ENCODE data around the gene SLC6A15. TPM values are rescaled to one million over a fixed set of nuclear protein-coding genes. Genes with fewer than 3 reads are reported as not detected.

SLC6A15 gene
- total and polyA plus RNA-seq, 5 donors from 2014 or later: not detected

DNA sequence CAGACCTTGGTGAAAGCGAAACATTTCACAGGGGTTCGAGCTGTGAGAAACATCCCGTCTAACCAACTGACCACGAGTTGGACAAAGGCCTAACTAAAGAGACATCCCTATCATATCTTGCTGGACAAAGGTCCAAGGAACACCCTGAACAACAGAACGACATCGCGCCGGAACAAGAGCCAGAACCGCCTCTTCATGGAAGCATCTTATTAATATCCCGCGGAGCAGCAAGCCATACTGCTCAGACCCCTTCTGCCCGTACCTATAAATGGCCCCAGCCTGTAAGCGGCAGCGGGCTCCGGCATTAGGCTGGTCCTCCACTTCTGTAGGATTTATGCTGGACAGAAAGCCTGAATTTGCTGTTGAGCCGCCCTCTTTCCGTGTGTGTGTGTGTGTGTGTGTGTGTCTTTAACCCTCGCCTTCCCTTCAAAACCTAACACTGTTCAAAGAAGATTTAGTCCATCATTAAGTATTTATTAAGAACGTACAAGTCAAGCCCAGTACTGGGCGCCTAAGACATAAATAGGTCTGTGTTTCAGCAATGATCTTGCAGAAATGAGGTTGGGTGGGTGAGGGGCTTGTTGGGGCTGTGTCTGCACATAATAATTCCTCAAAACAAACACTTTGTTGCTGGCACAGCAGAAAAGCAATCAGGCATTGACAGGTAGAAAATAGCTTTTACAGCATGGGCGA is 1.9 kb downstream of the SLC6A15 start:
- peaks cover 0 to 11% (median 4%) of the 10 kb centered on the region in 4 donors for H3K4me1 Mint-ChIP-seq
- H3K27me3 ChIP-seq (ENCODE audit: control insufficient read depth, insufficient read depth, low read length): peaks cover 5% of the 10 kb centered on the region
- peaks cover 32% of the 10 kb centered on the region for H3K27me3 Mint-ChIP-seq
- no peaks in the 10 kb centered on the region for H3K36me3 Mint-ChIP-seq
- no peak overlapping the region for H3K27ac Mint-ChIP-seq
- H3K27ac ChIP-seq (ENCODE audit: insufficient read depth, low read length, poor library complexity, severe bottlenecking): no peak overlapping the region
- no peaks in the 10 kb centered on the region for H3K9me3 Mint-ChIP-seq
- DNase-seq: no peak
- H3K4me3 Mint-ChIP-seq: no peak overlapping the region
- H3K9me3 ChIP-seq (ENCODE audit: control insufficient read depth in 2 of 2, low read length in 2 of 2): no peaks in the 10 kb centered on the region
- no peaks in the 10 kb centered on the region for H3K36me3 ChIP-seq (ENCODE audit: control insufficient read depth, insufficient read depth, low read length)
- H3K4me1 ChIP-seq (ENCODE audit: control insufficient read depth, insufficient read depth, low read length, poor library complexity, severe bottlenecking): no peaks in the 10 kb centered on the region
- H3K4me3 ChIP-seq (ENCODE audit: low read depth, low read length): no peak overlapping the region
- ATAC-seq (ENCODE audit: low read depth in 2 of 2): no peak

DNA sequence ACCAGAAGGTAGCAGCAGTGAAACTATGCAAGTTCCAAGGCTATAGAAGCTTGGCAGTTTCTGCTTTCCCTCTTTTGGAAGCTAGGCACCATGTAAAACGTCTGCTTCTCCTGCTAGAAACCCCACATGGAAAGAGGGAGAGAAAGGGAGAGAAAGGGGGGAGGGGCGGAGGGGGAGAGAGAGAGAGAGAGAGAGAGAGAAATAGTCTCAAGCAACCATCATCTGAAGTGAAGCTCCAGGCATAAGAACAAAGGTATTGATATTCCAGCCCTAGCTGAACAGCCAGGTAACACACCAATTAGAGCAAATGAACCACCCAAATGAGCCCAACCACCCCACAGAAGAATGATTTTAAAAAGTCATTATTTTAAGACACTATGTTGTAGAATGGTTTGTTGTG is 8.5 kb downstream of the SLC6A15 start:
- H3K4me3 Mint-ChIP-seq: no peak overlapping the region

DNA sequence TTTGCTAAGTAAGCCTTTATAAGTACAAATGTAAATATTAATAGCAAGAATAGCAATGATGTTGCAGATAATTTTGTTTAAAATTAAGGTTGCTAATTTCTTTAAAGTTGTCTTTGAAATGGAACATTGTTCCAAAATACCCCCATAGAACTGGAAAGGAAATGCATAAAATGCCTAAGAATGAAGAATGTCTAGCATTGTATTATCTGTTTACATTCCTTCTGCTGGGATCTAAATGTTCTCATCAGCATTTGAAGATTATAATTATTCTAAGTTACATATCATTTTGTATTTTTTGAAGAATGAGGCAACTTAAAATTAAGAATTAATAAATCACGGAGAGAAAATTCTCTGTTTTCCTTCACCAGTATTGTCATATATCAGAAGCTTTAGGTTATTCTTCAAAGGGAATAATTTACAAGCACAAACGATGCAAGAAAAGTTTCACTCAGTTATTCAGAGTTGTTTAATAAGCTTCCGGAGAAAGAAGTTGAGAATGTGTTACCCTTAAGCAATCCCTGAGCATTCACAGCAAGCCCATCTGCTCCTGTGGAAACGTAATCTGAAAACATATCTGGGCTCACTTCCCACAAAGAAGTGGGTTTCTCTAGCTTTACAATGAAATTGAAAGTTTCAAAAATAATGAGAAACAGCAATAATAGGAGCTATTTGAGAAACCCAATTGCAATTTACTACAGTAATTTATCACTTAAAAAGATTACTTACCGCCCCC is 21.3 kb downstream of the SLC6A15 start:
- DNase-seq (no peak), ATAC-seq (ENCODE audit: low read depth in 2 of 2) (no peak)
- Histone ChIP-seq H3K27me3 (ENCODE audit: control insufficient read depth, insufficient read depth, low read length) (no peaks in the 10 kb centered on the region), H3K4me3 (ENCODE audit: low read depth, low read length) (no peak overlapping the region), H3K4me1 (ENCODE audit: control insufficient read depth, insufficient read depth, low read length, poor library complexity, severe bottlenecking) (no peaks in the 10 kb centered on the region), H3K9me3 (ENCODE audit: control insufficient read depth in 2 of 2, low read length in 2 of 2) (no peaks in the 10 kb centered on the region), H3K36me3 (ENCODE audit: control insufficient read depth, insufficient read depth, low read length) (no peaks in the 10 kb centered on the region), H3K27ac (ENCODE audit: insufficient read depth, low read length, poor library complexity, severe bottlenecking) (no peak overlapping the region)
- H3K36me3 Mint-ChIP-seq: no peaks in the 10 kb centered on the region
- H3K27ac Mint-ChIP-seq: no peak overlapping the region
- H3K27me3 Mint-ChIP-seq: no peaks in the 10 kb centered on the region
- H3K9me3 Mint-ChIP-seq: peaks cover 0 to 4% (median 0%) of the 10 kb centered on the region in 7 donors
- no peaks in the 10 kb centered on the region for H3K4me1 Mint-ChIP-seq
- no peak overlapping the region for H3K4me3 Mint-ChIP-seq

More for the DNA sequence above, 8.5 kb downstream of the SLC6A15 start:
- no peak for DNase-seq
- Mint-ChIP-seq H3K9me3 (peaks cover 0 to 3% (median 0%) of the 10 kb centered on the region in 7 donors), H3K27me3 (peaks cover 3% of the 10 kb centered on the region), H3K4me1 (no peaks in the 10 kb centered on the region), H3K27ac (no peak overlapping the region), H3K36me3 (no peaks in the 10 kb centered on the region)
- ATAC-seq (ENCODE audit: low read depth in 2 of 2): no peak
- Histone ChIP-seq H3K4me1 (ENCODE audit: control insufficient read depth, insufficient read depth, low read length, poor library complexity, severe bottlenecking) (no peaks in the 10 kb centered on the region), H3K27me3 (ENCODE audit: control insufficient read depth, insufficient read depth, low read length) (no peaks in the 10 kb centered on the region), H3K9me3 (ENCODE audit: control insufficient read depth in 2 of 2, low read length in 2 of 2) (no peaks in the 10 kb centered on the region), H3K27ac (ENCODE audit: insufficient read depth, low read length, poor library complexity, severe bottlenecking) (no peak overlapping the region), H3K4me3 (ENCODE audit: low read depth, low read length) (no peak overlapping the region), H3K36me3 (ENCODE audit: control insufficient read depth, insufficient read depth, low read length) (no peaks in the 10 kb centered on the region)

DNA sequence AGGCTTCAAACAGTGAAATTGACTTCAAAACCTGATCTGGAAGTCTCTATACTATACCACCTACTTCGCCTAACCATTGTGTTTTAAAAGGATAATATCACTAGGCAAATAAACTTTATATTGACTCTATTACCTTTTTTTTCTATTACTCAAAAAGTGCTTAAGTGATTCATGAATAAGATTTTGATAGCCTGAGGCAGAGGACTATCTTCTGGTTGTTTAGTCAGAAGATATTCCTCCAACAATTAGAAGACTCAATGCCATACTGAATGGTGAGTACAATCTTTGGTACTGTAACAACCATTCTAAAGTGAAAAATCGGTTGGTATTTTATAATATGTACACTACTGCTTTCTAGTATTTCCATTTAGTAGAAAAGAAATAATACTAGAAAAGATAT is 22.8 kb downstream of the SLC6A15 start:
- DNase-seq (no peak), ATAC-seq (ENCODE audit: low read depth in 2 of 2) (no peak)
- no peaks in the 10 kb centered on the region for H3K4me1 Mint-ChIP-seq
- H3K27ac Mint-ChIP-seq: no peak overlapping the region
- Histone ChIP-seq H3K27ac (ENCODE audit: insufficient read depth, low read length, poor library complexity, severe bottlenecking) (no peak overlapping the region), H3K27me3 (ENCODE audit: control insufficient read depth, insufficient read depth, low read length) (no peaks in the 10 kb centered on the region), H3K36me3 (ENCODE audit: control insufficient read depth, insufficient read depth, low read length) (no peaks in the 10 kb centered on the region), H3K4me3 (ENCODE audit: low read depth, low read length) (no peak overlapping the region), H3K4me1 (ENCODE audit: control insufficient read depth, insufficient read depth, low read length, poor library complexity, severe bottlenecking) (no peaks in the 10 kb centered on the region), H3K9me3 (ENCODE audit: control insufficient read depth in 2 of 2, low read length in 2 of 2) (no peaks in the 10 kb centered on the region)
- H3K9me3 Mint-ChIP-seq: peaks cover 0 to 4% (median 0%) of the 10 kb centered on the region in 7 donors
- H3K36me3 Mint-ChIP-seq: no peaks in the 10 kb centered on the region
- H3K4me3 Mint-ChIP-seq: no peak overlapping the region
- H3K27me3 Mint-ChIP-seq: no peaks in the 10 kb centered on the region

DNA sequence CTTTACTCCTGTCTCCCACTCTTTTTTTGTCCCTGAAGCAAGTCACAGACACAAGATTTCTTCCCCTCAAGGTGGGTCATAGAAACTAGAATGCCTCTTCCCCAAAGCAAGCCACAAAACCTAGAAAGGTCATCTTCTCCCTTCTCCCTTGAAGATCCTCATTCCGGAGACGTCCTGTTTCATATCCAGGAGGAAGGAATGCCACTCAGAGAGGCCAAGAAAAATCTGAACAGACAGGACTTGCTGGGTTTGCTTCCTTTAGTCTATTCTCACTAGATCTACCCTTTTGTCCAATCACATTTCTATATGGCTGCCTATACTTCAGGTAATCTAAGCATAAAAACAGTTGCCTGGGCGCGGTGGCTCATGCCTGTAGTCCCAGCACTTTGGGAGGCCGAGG is 23.7 kb downstream of the SLC6A15 start:
- H3K36me3 ChIP-seq (ENCODE audit: control insufficient read depth, insufficient read depth, low read length): no peaks in the 10 kb centered on the region
- H3K4me3 ChIP-seq (ENCODE audit: low read depth, low read length): no peak overlapping the region
- ATAC-seq (ENCODE audit: low read depth in 2 of 2): no peak
- Mint-ChIP-seq H3K4me1 (no peaks in the 10 kb centered on the region), H3K36me3 (no peaks in the 10 kb centered on the region), H3K9me3 (peaks cover 0 to 4% (median 0%) of the 10 kb centered on the region in 7 donors), H3K4me3 (no peak overlapping the region), H3K27ac (no peak overlapping the region), H3K27me3 (no peaks in the 10 kb centered on the region)
- no peaks in the 10 kb centered on the region for H3K4me1 ChIP-seq (ENCODE audit: control insufficient read depth, insufficient read depth, low read length, poor library complexity, severe bottlenecking)
- H3K27ac ChIP-seq (ENCODE audit: insufficient read depth, low read length, poor library complexity, severe bottlenecking): no peak overlapping the region
- H3K9me3 ChIP-seq (ENCODE audit: control insufficient read depth in 2 of 2, low read length in 2 of 2): no peaks in the 10 kb centered on the region
- H3K27me3 ChIP-seq (ENCODE audit: control insufficient read depth, insufficient read depth, low read length): no peaks in the 10 kb centered on the region
- no peak for DNase-seq

DNA sequence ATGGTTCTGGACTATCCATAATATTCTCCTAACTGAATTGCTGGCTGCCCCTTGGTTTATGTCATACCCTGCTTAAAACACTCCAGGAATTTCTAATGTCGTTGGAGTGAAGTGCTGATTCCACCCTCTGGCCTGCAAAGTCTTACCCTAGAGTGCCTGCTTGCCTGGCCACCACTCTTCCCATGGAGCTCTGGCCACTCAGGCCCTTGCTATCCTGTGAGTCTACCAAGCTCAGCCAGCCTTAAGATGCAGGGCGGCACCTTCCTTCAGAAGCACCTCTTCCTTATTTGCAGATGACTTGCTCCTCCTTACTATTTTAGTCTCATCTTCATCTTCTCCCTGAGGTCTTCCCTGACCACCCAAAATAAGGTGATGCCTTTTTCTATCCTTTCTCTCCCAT is 35.3 kb downstream of the SLC6A15 start:
- no peaks in the 10 kb centered on the region for H3K9me3 Mint-ChIP-seq
- H3K27me3 Mint-ChIP-seq: no peaks in the 10 kb centered on the region
- Histone ChIP-seq H3K4me3 (ENCODE audit: low read depth, low read length) (no peak overlapping the region), H3K27ac (ENCODE audit: insufficient read depth, low read length, poor library complexity, severe bottlenecking) (no peak overlapping the region), H3K27me3 (ENCODE audit: control insufficient read depth, insufficient read depth, low read length) (no peaks in the 10 kb centered on the region), H3K9me3 (ENCODE audit: control insufficient read depth in 2 of 2, low read length in 2 of 2) (no peaks in the 10 kb centered on the region), H3K36me3 (ENCODE audit: control insufficient read depth, insufficient read depth, low read length) (no peaks in the 10 kb centered on the region), H3K4me1 (ENCODE audit: control insufficient read depth, insufficient read depth, low read length, poor library complexity, severe bottlenecking) (no peaks in the 10 kb centered on the region)
- DNase-seq (no peak), ATAC-seq (ENCODE audit: low read depth in 2 of 2) (no peak)
- no peaks in the 10 kb centered on the region for H3K36me3 Mint-ChIP-seq
- H3K4me1 Mint-ChIP-seq: no peaks in the 10 kb centered on the region
- no peak overlapping the region for H3K27ac Mint-ChIP-seq
- no peak overlapping the region for H3K4me3 Mint-ChIP-seq

DNA sequence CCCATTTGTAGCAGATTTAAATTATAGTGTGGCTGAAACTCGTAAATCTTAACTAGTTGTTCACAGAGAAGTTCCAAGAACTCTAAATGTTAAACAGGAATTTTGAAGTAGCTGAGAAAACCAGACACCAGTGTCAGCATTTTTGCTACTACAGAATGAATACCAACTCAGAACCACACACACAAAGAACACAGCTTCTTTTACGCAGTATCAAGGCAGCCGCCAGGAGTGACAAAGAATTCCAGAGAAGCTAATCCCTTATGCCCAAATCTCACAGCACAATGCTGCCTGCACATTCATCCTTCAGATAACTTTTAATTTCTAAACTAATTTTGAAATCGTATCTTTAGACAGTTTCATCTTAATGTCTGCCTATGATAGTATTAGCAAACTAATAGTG is 37.4 kb downstream of the SLC6A15 start:
- H3K4me1 Mint-ChIP-seq: no peaks in the 10 kb centered on the region
- Histone ChIP-seq H3K9me3 (ENCODE audit: control insufficient read depth in 2 of 2, low read length in 2 of 2) (no peaks in the 10 kb centered on the region), H3K4me1 (ENCODE audit: control insufficient read depth, insufficient read depth, low read length, poor library complexity, severe bottlenecking) (no peaks in the 10 kb centered on the region), H3K36me3 (ENCODE audit: control insufficient read depth, insufficient read depth, low read length) (no peaks in the 10 kb centered on the region), H3K27ac (ENCODE audit: insufficient read depth, low read length, poor library complexity, severe bottlenecking) (no peak overlapping the region), H3K4me3 (ENCODE audit: low read depth, low read length) (no peak overlapping the region), H3K27me3 (ENCODE audit: control insufficient read depth, insufficient read depth, low read length) (no peaks in the 10 kb centered on the region)
- H3K4me3 Mint-ChIP-seq: no peak overlapping the region
- H3K36me3 Mint-ChIP-seq: no peaks in the 10 kb centered on the region
- no peaks in the 10 kb centered on the region for H3K9me3 Mint-ChIP-seq
- ATAC-seq (ENCODE audit: low read depth in 2 of 2): no peak
- DNase-seq: no peak
- H3K27me3 Mint-ChIP-seq: no peaks in the 10 kb centered on the region
- H3K27ac Mint-ChIP-seq: no peak overlapping the region

DNA sequence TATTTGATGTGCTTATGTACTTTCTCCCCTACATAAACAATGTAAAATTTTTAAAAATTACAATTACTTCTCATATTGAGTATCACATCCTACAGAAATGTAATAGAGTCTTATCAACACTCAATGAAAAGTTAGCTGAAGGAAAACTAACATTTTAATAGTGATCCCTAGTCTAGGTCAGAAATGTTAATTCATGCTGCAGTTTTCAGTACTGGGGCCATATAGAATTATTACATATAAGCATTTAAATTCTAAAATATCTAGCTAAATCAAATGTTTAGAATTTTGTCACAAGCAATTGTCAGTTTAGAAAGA is 37.8 kb downstream of the SLC6A15 start:
- H3K4me3 ChIP-seq (ENCODE audit: low read depth, low read length): no peak overlapping the region
- no peak for ATAC-seq (ENCODE audit: low read depth in 2 of 2)

More for the DNA sequence above, 37.8 kb downstream of the SLC6A15 start:
- Mint-ChIP-seq H3K9me3 (no peaks in the 10 kb centered on the region), H3K36me3 (no peaks in the 10 kb centered on the region), H3K4me1 (no peaks in the 10 kb centered on the region), H3K27me3 (no peaks in the 10 kb centered on the region), H3K4me3 (no peak overlapping the region), H3K27ac (no peak overlapping the region)
- no peaks in the 10 kb centered on the region for H3K27me3 ChIP-seq (ENCODE audit: control insufficient read depth, insufficient read depth, low read length)
- no peaks in the 10 kb centered on the region for H3K36me3 ChIP-seq (ENCODE audit: control insufficient read depth, insufficient read depth, low read length)
- H3K9me3 ChIP-seq (ENCODE audit: control insufficient read depth in 2 of 2, low read length in 2 of 2): no peaks in the 10 kb centered on the region
- H3K27ac ChIP-seq (ENCODE audit: insufficient read depth, low read length, poor library complexity, severe bottlenecking): no peak overlapping the region
- H3K4me1 ChIP-seq (ENCODE audit: control insufficient read depth, insufficient read depth, low read length, poor library complexity, severe bottlenecking): no peaks in the 10 kb centered on the region
- DNase-seq: no peak

Measured in CD4-positive, CD25-positive, alpha-beta regulatory T cell (primary cell).